Activated B cell treated with CpG ODN at 0.5 μM for 24 hours (primary cell): ENCODE measurements around the gene GP5. TPM values are rescaled to one million over a fixed set of nuclear protein-coding genes. Genes with fewer than 3 reads are reported as not detected.

ENCODE experiments used
- ATAC-seq: fragments of 200-7000 bp; cut with Tn5 transposase; one replicate; pipeline ENCODE4 v1.10.0; 2021; ENCODE audit warnings: low read depth, mild to moderate bottlenecking, moderate library complexity
- CTCF ChIA-PET: fragments of 350-600 bp; sonication (Branson Sonifier 250); formaldehyde crosslinking; loops from one replicate; lab custom pipeline; 2021; ENCODE audit warnings: antibody characterized with exemption; lab: Charles Lee
- POLR2A ChIA-PET: fragments of 350-600 bp; sonication (Branson Sonifier 250); formaldehyde crosslinking; loops from one replicate; lab custom pipeline; 2021; ENCODE audit warnings: antibody characterized with exemption; lab: Charles Lee
- DNase-seq: peaks from one replicate; pipeline ENCODE4 v3.0.0; 2022
- H3K27ac Mint-ChIP-seq: one replicate; pipeline ENCODE4 v1.8.0; 2020; ENCODE audit warnings: mixed read lengths
- H3K27me3 Mint-ChIP-seq: one replicate; pipeline ENCODE4 v1.8.0; 2021; ENCODE audit warnings: mixed read lengths
- H3K36me3 Mint-ChIP-seq: one replicate; pipeline ENCODE4 v1.8.0; 2021; ENCODE audit warnings: low read depth, mixed read lengths
- H3K4me1 Mint-ChIP-seq: one replicate; pipeline ENCODE4 v1.8.0; 2021; ENCODE audit warnings: mixed read lengths
- H3K4me3 Mint-ChIP-seq: one replicate; pipeline ENCODE4 v1.8.0; 2020; ENCODE audit warnings: mild to moderate bottlenecking, mixed read lengths
- H3K9me3 Mint-ChIP-seq: one replicate; pipeline ENCODE4 v1.8.0; 2020; ENCODE audit warnings: mixed read lengths
- intact Hi-C: fragments of 100-400 bp; cut with micrococcal nuclease; formaldehyde crosslinking; loops from one replicate; pipeline ENCODE4 v1.15.1; 2024
- total RNA-seq: library from RNA; stranded (reverse); gene quantifications from 2 replicates; pipeline ENCODE4 v1.2.3, GENCODE V29; 2022
- TF ChIP-seq, protein P1 (sequence below): fragments of 200-600 bp; IDR thresholded peaks from one replicate; pipeline ENCODE4 v1.8.0; 2022; ENCODE audit warnings: antibody characterized with exemption, mild to moderate bottlenecking

Gene GP5
- total RNA-seq, 1 donor from 2014 or later, result 0.18 TPM

- intact Hi-C loops, result no loop called here
- Mint-ChIP-seq H3K9me3 (no peaks in the 10 kb centered on the region), H3K27me3 (no peaks in the 10 kb centered on the region), H3K4me3 (no peak overlapping the region), H3K36me3 (peaks cover 78% of the 10 kb centered on the region), H3K27ac (no peak overlapping the region), H3K4me1 (no peaks in the 10 kb centered on the region)
- DNase-seq (no peak), ATAC-seq (no peak)
- ChIA-PET POLR2A (no interaction called here), CTCF (no interaction called here)
- TF ChIP-seq, protein P1, sequence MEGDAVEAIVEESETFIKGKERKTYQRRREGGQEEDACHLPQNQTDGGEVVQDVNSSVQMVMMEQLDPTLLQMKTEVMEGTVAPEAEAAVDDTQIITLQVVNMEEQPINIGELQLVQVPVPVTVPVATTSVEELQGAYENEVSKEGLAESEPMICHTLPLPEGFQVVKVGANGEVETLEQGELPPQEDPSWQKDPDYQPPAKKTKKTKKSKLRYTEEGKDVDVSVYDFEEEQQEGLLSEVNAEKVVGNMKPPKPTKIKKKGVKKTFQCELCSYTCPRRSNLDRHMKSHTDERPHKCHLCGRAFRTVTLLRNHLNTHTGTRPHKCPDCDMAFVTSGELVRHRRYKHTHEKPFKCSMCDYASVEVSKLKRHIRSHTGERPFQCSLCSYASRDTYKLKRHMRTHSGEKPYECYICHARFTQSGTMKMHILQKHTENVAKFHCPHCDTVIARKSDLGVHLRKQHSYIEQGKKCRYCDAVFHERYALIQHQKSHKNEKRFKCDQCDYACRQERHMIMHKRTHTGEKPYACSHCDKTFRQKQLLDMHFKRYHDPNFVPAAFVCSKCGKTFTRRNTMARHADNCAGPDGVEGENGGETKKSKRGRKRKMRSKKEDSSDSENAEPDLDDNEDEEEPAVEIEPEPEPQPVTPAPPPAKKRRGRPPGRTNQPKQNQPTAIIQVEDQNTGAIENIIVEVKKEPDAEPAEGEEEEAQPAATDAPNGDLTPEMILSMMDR, result no peak
These were observed 44.8 kb upstream of the GP5 start for GRCh38 chr3:194443901-194444300.

DNA sequence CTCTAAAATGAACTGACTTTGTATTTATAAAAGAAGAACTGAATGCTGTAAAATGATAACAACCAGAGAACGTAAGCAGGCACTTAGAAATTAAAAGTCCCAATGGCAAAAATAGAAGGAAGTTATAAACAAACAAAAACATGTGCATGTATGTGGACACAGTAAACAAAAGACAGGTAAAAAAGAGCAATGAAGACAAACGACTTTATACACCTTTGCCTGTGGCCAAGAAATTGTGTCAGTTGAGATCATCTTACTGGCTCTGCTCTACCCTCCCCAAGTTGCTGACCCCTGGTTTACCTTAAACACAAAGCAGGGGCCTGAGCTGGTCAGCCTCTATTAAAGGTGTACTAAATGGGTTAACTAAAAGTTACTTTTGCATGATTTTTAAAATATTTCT lies 41.7 kb upstream of the GP5 start:
- ChIA-PET POLR2A (no interaction called here), CTCF (no interaction called here)
- Mint-ChIP-seq H3K36me3 (peaks cover 85% of the 10 kb centered on the region), H3K27me3 (no peaks in the 10 kb centered on the region), H3K4me1 (no peaks in the 10 kb centered on the region), H3K27ac (no peak overlapping the region), H3K4me3 (no peak overlapping the region), H3K9me3 (no peaks in the 10 kb centered on the region)
- intact Hi-C loops, result no loop called here
- ATAC-seq (no peak), DNase-seq (no peak)
- TF ChIP-seq, protein P1, result no peak

DNA sequence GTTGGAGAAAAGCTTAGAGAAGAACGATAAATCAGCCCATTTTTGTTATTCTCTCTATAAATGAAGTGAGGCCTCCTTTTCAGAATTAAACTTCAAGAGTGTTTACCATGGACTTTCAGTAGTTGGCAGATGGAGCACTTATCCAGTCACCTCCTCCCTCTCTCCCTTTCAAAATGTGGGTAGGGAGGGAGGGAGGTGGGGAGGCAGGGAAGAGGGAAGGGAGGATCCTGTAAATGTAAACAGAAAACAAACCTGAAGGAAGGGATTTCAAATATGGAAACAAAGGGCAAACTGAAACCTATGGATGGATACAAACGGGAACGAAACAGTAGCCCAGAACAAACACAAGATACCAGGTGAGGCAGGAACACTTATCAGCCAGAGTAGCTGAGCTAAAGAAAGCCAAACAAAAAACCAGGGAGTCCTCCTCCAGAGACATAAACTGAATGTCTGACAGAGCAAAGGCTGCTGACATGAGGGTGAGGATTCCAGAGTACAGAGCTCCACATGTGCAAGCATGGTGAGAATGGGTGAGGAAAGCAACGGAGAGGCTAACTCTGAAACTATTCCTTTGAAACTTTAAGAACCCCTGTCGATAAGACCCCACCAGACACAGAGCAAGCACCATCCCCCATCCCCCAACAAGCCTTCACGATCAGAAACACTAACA lies 41.0 kb upstream of the GP5 start:
- H3K36me3 Mint-ChIP-seq, result peaks cover 86% of the 10 kb centered on the region
- DNase-seq (no peak), ATAC-seq (no peak)
- CTCF ChIA-PET, result no interaction called here
- H3K27me3 Mint-ChIP-seq, result no peaks in the 10 kb centered on the region
- POLR2A ChIA-PET, result no interaction called here
- TF ChIP-seq, protein P1, result no peak
- H3K27ac Mint-ChIP-seq, result no peak overlapping the region
- H3K4me1 Mint-ChIP-seq, result no peaks in the 10 kb centered on the region
- no peaks in the 10 kb centered on the region for H3K9me3 Mint-ChIP-seq
- H3K4me3 Mint-ChIP-seq, result no peak overlapping the region
- intact Hi-C loops, result no loop called here

GRCh38 chr3:194434503-194434902 lies 35.4 kb upstream of the GP5 start:
- TF ChIP-seq, protein P1, result no peak
- ChIA-PET CTCF (no interaction called here), POLR2A (no interaction called here)
- no peak overlapping the region for H3K27ac Mint-ChIP-seq
- no peaks in the 10 kb centered on the region for H3K27me3 Mint-ChIP-seq
- no peaks in the 10 kb centered on the region for H3K4me1 Mint-ChIP-seq
- H3K4me3 Mint-ChIP-seq, result no peak overlapping the region
- no peaks in the 10 kb centered on the region for H3K9me3 Mint-ChIP-seq
- no peak for ATAC-seq
- intact Hi-C loops, result no loop called here
- H3K36me3 Mint-ChIP-seq, result peaks cover 85% of the 10 kb centered on the region
- DNase-seq, result no peak

DNA sequence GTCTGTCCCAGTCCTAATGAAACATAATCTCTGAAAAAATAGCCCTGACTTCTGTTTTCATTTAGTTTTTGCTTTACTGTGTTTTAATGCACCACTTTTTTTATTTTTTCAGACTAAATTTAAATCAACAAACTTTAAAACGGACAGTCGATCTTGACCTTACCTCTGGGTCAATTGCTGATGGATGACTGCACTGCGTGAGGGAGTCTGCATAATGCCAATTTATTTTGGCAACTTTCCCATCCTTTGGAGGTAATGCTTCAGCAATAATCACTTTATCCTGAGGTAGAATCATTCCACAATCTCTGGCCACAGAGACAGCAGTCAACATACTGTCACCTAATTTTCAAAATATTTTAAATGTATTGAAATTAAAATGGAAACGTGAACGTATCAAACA lies 32.5 kb upstream of the GP5 start:
- Mint-ChIP-seq H3K4me1 (no peaks in the 10 kb centered on the region), H3K4me3 (no peak overlapping the region), H3K36me3 (peaks cover 84% of the 10 kb centered on the region), H3K27ac (no peak overlapping the region), H3K9me3 (no peaks in the 10 kb centered on the region), H3K27me3 (no peaks in the 10 kb centered on the region)
- ChIA-PET POLR2A (no interaction called here), CTCF (no interaction called here)
- TF ChIP-seq, protein P1, result no peak
- DNase-seq (no peak), ATAC-seq (no peak)
- intact Hi-C loops, result no loop called here
